ENCODE data around the gene KIAA1671. TPM values are rescaled to one million over a fixed set of nuclear protein-coding genes. Genes with fewer than 3 reads are reported as not detected.

KIAA1671 gene
- total and polyA plus RNA-seq, 9 of the 15 experiments (the other 6 are each of a cell fraction or from before 2014, with no cell fraction given): under 0.01 to 0.11 (median 0.02) TPM; not detected in 5

DNA sequence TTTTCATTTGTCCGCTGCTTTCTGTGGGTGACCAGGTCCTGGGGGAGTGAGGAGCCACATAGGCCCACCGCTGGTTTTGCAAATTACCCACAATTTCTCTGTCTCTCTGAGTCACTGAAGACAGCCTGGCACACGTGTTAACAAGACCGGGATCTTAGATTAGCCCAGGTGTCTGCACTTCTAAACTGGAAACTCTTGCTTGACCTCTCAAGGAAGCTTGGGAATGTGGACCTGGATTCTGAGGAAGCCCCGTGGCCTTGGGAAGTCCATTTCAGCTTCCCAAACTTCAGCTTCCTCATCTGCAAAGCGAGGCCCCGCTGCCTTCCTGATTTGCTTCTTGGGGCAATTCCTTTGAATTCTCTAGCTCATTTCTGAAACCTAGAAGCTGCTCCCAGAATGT is 119.9 kb downstream of the KIAA1671 start:
- Histone ChIP-seq H3K79me2 (ENCODE audit: control insufficient read depth, insufficient read depth, low read length) (no peaks in the 10 kb centered on the region), H4K20me1 (replicated peaks; ENCODE audit: control insufficient read depth, insufficient read depth, low read length) (no peaks in the 10 kb centered on the region), H2AFZ (ENCODE audit: low read depth, low read length) (no peak overlapping the region), H3K27me3 (ENCODE audit: control insufficient read depth in 2 of 2, insufficient read depth in 2 of 2, low read length in 2 of 2) (peaks cover 5 to 30% of the 10 kb centered on the region in 2 experiments; a peak in 4 of 5 replicates), H3K4me3 (no peak overlapping the region), H3K4me1 (replicated peaks in 1 of 2; ENCODE audit: control insufficient read depth in 2 of 2, insufficient read depth in 2 of 2, low read length in 2 of 2) (no peaks in the 10 kb centered on the region; a peak in 1 of 5 replicates), H3K9me3 (replicated peaks; ENCODE audit: control insufficient read depth, insufficient read depth, low read depth, low read length) (no peaks in the 10 kb centered on the region), H3K27ac (ENCODE audit: extremely low read depth, low read depth, low read length) (no peak overlapping the region), H3K9ac (ENCODE audit: insufficient read depth in 1 of 2, low read depth in 2 of 2, low read length in 2 of 2) (no peak overlapping the region), H3K36me3 (ENCODE audit: control insufficient read depth, insufficient read depth, low read length) (no peaks in the 10 kb centered on the region), H3K4me2 (ENCODE audit: insufficient read depth, low read length) (no peak overlapping the region), H3K9me1 (ENCODE audit: control insufficient read depth, insufficient read depth, low read length) (no peaks in the 10 kb centered on the region)
- no TSS peak for BruUV-seq (replicated peaks)
- ATAC-seq (no peak), FAIRE-seq (no peak), DNase-seq (ENCODE audit: extremely low read depth in 1 of 4, low spot score in 3 of 4) (no peak)
- 2% methylated on average over 7 of the region's 7 CpGs for WGBS (ENCODE audit: insufficient coverage, low coverage, missing lambda C conversion rate)
- POLR2A ChIA-PET: interaction anchor here (1.3 kb wide), 1 partner anchor 10 kb away, joined by 3 read pairs; no protein-coding TSS in a partner anchor
- intact Hi-C loops (cut with micrococcal nuclease) (no loop called here), in situ Hi-C loops (cut with MboI) (no loop called here)
- CTCF ChIA-PET (ENCODE audit: low intra/inter-chr PET ratio): no interaction called here
- no peak for TF ChIP-seq DIDO1 (tag; IDR thresholded peaks at IDR 0.05; ENCODE audit: low read depth)
- TF ChIP-seq, protein P1, sequence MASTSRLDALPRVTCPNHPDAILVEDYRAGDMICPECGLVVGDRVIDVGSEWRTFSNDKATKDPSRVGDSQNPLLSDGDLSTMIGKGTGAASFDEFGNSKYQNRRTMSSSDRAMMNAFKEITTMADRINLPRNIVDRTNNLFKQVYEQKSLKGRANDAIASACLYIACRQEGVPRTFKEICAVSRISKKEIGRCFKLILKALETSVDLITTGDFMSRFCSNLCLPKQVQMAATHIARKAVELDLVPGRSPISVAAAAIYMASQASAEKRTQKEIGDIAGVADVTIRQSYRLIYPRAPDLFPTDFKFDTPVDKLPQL (IDR thresholded peaks at IDR 0.05; ENCODE audit: extremely low read depth, insufficient read length): no peak
- TF ChIP-seq YY1 (IDR thresholded peaks at IDR 0.05; ENCODE audit: borderline replicate concordance in 1 of 3, control insufficient read depth in 1 of 3, extremely low read depth in 1 of 3, insufficient read depth in 3 of 3, insufficient read length in 1 of 3, insufficient replicate concordance in 2 of 3, low read depth in 1 of 3, low read length in 2 of 3): no peak
- no peak for TF ChIP-seq POLR2B (IDR thresholded peaks at IDR 0.05; ENCODE audit: low read depth, partially characterized antibody)
- no peak for TF ChIP-seq NFE2 (IDR thresholded peaks at IDR 0.05; ENCODE audit: low read depth)
- TF ChIP-seq ZNF282 (CRISPR knock-in tag; IDR thresholded peaks at IDR 0.05): no peak
- TF ChIP-seq FOXJ3 (CRISPR knock-in tag; IDR thresholded peaks at IDR 0.05): no peak
- TF ChIP-seq CLOCK (CRISPR knock-in tag; IDR thresholded peaks at IDR 0.05; ENCODE audit: borderline replicate concordance): no peak
- TF ChIP-seq, protein P2, sequence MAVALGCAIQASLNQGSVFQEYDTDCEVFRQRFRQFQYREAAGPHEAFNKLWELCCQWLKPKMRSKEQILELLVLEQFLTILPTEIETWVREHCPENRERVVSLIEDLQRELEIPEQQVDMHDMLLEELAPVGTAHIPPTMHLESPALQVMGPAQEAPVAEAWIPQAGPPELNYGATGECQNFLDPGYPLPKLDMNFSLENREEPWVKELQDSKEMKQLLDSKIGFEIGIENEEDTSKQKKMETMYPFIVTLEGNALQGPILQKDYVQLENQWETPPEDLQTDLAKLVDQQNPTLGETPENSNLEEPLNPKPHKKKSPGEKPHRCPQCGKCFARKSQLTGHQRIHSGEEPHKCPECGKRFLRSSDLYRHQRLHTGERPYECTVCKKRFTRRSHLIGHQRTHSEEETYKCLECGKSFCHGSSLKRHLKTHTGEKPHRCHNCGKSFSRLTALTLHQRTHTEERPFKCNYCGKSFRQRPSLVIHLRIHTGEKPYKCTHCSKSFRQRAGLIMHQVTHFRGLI (CRISPR knock-in tag; IDR thresholded peaks at IDR 0.05): no peak
- TF ChIP-seq TAF7 (tag; IDR thresholded peaks at IDR 0.05): no peak
- no peak for TF ChIP-seq SNRNP70 (optimal IDR thresholded peaks at IDR 0.05; ENCODE audit: low read depth, low read length)
- no peak for TF ChIP-seq TEAD1 (CRISPR knock-in tag; IDR thresholded peaks at IDR 0.05)
- TF ChIP-seq ZNF830 (CRISPR knock-in tag; IDR thresholded peaks at IDR 0.05): no peak
- no peak for TF ChIP-seq ARNT (IDR thresholded peaks at IDR 0.05)
- TF ChIP-seq, protein P3, sequence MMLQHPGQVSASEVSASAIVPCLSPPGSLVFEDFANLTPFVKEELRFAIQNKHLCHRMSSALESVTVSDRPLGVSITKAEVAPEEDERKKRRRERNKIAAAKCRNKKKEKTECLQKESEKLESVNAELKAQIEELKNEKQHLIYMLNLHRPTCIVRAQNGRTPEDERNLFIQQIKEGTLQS (IDR thresholded peaks at IDR 0.05): no peak
- TF ChIP-seq, protein P3 (CRISPR knock-in tag; conservative IDR thresholded peaks at IDR 0.05): no peak
- no peak for TF ChIP-seq ZC3H4 (CRISPR knock-in tag; IDR thresholded peaks at IDR 0.05; ENCODE audit: borderline replicate concordance)
- TF ChIP-seq GATAD2A (IDR thresholded peaks at IDR 0.05): no peak
- TF ChIP-seq NBN (IDR thresholded peaks at IDR 0.05; ENCODE audit: low read depth): no peak
